ENCODE data around the gene WIZ.
"Not testable (repeated sequence)": the region's sequence is repeated elsewhere in the genome, so short reads cannot be mapped to it uniquely, and the experiment has no call there.

The WIZ gene

DNA sequence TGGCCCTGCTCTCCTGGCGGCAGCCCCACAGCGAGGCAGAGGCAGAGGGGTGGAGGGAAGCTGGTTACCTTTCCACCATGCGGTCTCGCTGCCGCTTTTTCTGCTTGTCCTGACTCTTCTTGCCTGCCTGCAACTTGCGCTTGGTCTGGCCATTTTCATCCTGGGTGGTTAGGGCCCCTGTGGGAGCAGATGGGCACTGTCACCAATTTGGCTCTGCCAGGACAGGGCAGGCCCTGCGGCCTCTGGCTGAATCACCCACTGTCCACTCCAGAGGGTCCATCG lies 50.6 kb downstream of the WIZ start:
- H3K4me3 Mint-ChIP-seq, result no peak overlapping the region

DNA sequence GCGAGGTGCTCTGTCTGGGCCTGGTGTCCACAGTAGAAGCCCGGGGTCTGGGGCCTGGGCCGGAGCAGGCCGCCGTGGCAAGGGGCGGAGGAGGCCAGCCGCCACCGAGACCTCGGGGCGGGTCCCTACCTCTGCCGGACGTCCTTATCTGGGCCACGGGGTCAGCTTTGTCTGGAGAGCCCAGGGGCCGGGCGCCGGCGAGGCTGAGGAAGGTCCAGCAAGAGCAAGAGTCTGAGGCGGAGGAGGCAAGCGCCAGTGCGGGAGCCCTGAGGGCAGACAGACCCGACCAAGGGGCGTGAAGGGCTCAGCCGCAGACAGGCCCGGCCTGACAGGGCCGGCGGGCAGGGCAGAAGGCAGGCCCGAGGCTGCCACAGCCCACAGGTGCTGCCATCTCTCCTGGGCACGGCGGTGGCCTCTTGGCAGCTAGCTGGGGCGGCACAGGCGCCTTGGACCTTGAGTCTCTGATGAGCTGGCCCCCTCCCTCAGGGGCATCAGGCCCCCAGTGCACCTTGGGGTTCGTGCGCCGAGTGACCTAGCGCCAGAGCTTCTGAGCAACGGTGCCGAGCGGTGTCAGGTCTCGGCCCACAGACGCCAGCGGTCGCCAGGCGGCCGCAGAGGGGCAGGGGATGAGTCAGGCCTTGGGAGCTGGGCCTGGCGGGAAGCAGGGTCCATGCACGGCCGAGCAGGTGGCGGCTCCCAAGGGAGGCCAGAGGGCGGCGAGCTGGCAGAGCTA lies 51.1 kb downstream of the WIZ start:
- H3K36me3 Mint-ChIP-seq, result peaks cover 7% of the 10 kb centered on the region
- H3K27me3 Mint-ChIP-seq, result no peaks in the 10 kb centered on the region
- no peaks in the 10 kb centered on the region for H3K9me3 Mint-ChIP-seq (ENCODE audit: low read depth)
- H3K4me3 Mint-ChIP-seq, result no peak overlapping the region
- no peak overlapping the region for H3K27ac Mint-ChIP-seq
- H3K4me1 Mint-ChIP-seq (ENCODE audit: low read depth), result peaks cover 4% of the 10 kb centered on the region

More for the DNA sequence above, 50.6 kb downstream of the WIZ start:
- Mint-ChIP-seq H3K4me1 (ENCODE audit: low read depth) (peaks cover 4% of the 10 kb centered on the region), H3K27me3 (no peaks in the 10 kb centered on the region), H3K36me3 (peaks cover 7% of the 10 kb centered on the region), H3K9me3 (ENCODE audit: low read depth) (no peaks in the 10 kb centered on the region), H3K27ac (no peak overlapping the region)

- no peak overlapping the region for H3K27ac Mint-ChIP-seq
- H3K27me3 Mint-ChIP-seq, result no peaks in the 10 kb centered on the region
- peaks cover 9% of the 10 kb centered on the region for H3K36me3 Mint-ChIP-seq
- H3K4me1 Mint-ChIP-seq (ENCODE audit: low read depth), result peaks cover 6% of the 10 kb centered on the region
- no peak overlapping the region for H3K4me3 Mint-ChIP-seq
- H3K9me3 Mint-ChIP-seq (ENCODE audit: low read depth), result no peaks in the 10 kb centered on the region
These were observed 52.0 kb downstream of the WIZ start for GRCh38 chr19:15397782-15398181.

GRCh38 chr19:15397236-15397635 lies 52.5 kb downstream of the WIZ start:
- H3K4me1 Mint-ChIP-seq (ENCODE audit: low read depth), result peaks cover 6% of the 10 kb centered on the region
- H3K36me3 Mint-ChIP-seq, result peaks cover 9% of the 10 kb centered on the region

GRCh38 chr19:15396436-15396835 lies 53.3 kb downstream of the WIZ start:
- Mint-ChIP-seq H3K27ac (no peak overlapping the region), H3K36me3 (peaks cover 9% of the 10 kb centered on the region), H3K9me3 (ENCODE audit: low read depth) (no peaks in the 10 kb centered on the region), H3K27me3 (no peaks in the 10 kb centered on the region), H3K4me3 (no peak overlapping the region), H3K4me1 (ENCODE audit: low read depth) (peaks cover 6% of the 10 kb centered on the region)

More at GRCh38 chr19:15397236-15397635, 52.5 kb downstream of the WIZ start:
- H3K27ac Mint-ChIP-seq, result no peak overlapping the region
- H3K4me3 Mint-ChIP-seq, result no peak overlapping the region
- H3K27me3 Mint-ChIP-seq, result no peaks in the 10 kb centered on the region
- H3K9me3 Mint-ChIP-seq (ENCODE audit: low read depth), result no peaks in the 10 kb centered on the region

DNA sequence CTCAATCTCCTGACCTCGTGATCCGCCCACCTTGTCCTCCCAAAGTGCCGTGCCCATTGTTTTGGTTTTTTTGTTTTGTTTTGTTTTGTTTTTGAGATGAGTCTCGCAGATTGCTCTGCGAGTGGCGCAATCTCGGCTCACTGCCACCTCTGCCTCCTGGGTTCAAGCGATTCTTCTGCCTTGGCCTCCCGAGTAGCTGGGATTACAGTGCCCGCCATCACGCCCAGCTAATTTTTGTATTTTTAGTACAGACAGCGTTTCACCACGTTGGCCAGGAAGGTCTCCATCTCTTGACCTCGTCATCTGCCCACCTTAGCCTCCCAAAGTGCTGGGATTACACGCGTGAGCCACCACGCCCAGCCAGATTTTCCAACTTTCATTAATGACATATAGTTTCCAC lies 54.5 kb downstream of the WIZ start:
- H3K27me3 Mint-ChIP-seq; H3K27ac Mint-ChIP-seq; H3K4me1 Mint-ChIP-seq (ENCODE audit: low read depth); H3K4me3 Mint-ChIP-seq; H3K36me3 Mint-ChIP-seq; H3K9me3 Mint-ChIP-seq (ENCODE audit: low read depth): not testable (repeated sequence)

DNA sequence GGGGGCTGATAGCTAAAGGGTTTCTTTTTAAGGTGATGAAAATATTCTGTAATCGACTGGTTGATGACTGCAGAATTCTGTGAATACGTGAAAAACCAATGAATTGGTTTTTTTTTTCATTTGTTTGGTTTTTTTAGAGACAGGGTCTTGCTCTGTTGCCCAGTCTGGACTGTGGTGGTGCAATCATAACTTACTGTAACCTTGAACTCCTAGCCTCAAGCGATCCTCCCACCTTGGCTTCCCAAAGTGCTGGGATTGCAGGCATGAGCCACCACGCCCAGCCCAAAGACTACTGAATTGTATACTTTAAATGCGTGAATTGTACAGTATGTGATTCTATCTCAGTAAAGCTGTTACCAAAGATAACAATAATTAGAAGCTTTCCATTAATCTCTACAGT lies 55.3 kb downstream of the WIZ start:
- Mint-ChIP-seq H3K9me3 (ENCODE audit: low read depth) (no peaks in the 10 kb centered on the region), H3K27ac (peak overlapping the region; percentile 52), H3K4me3 (no peak overlapping the region), H3K4me1 (ENCODE audit: low read depth) (peaks cover 9% of the 10 kb centered on the region), H3K36me3 (peaks cover 9% of the 10 kb centered on the region), H3K27me3 (no peaks in the 10 kb centered on the region)

GRCh38 chr19:15393963-15394362 lies 55.8 kb downstream of the WIZ start:
- Mint-ChIP-seq H3K4me1 (ENCODE audit: low read depth) (peaks cover 9% of the 10 kb centered on the region), H3K9me3 (ENCODE audit: low read depth) (no peaks in the 10 kb centered on the region), H3K27ac (peak overlapping the region; percentile 52), H3K4me3 (no peak overlapping the region), H3K27me3 (no peaks in the 10 kb centered on the region), H3K36me3 (peaks cover 9% of the 10 kb centered on the region)

- H3K36me3 Mint-ChIP-seq, result peaks cover 2% of the 10 kb centered on the region
- no peak overlapping the region for H3K4me3 Mint-ChIP-seq
- H3K4me1 Mint-ChIP-seq (ENCODE audit: low read depth), result peaks cover 7% of the 10 kb centered on the region
- H3K27me3 Mint-ChIP-seq, result no peaks in the 10 kb centered on the region
- H3K27ac Mint-ChIP-seq, result peak overlapping the region; percentile 11
- H3K9me3 Mint-ChIP-seq (ENCODE audit: low read depth), result no peaks in the 10 kb centered on the region
These were observed 58.9 kb downstream of the WIZ start for GRCh38 chr19:15390814-15391213.

DNA sequence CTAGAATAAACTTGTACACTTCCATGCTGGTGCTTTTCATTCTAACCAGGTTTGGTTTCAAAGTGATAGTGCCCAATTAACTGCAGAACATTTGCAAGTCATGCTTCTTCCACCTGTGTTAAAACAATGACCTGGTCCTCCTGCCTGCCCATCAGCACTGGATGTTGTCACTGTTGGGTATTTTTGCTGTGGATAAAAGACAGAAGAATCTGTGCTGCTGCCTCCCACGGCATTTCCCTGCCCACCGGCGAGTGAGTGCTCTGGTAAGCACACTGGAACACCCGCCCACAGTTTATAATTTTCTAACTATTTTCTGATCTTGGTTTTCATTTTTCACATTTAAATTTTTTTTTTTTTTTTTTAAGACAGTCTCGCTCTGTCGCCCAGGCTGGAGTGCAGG lies 67.9 kb downstream of the WIZ start:
- no peaks in the 10 kb centered on the region for H3K36me3 Mint-ChIP-seq
- peak overlapping the region; percentile 85 for H3K4me3 Mint-ChIP-seq
- H3K27ac Mint-ChIP-seq, result peak overlapping the region; percentile 72
- no peaks in the 10 kb centered on the region for H3K9me3 Mint-ChIP-seq (ENCODE audit: low read depth)
- peaks cover 27% of the 10 kb centered on the region for H3K4me1 Mint-ChIP-seq (ENCODE audit: low read depth)
- no peaks in the 10 kb centered on the region for H3K27me3 Mint-ChIP-seq

DNA sequence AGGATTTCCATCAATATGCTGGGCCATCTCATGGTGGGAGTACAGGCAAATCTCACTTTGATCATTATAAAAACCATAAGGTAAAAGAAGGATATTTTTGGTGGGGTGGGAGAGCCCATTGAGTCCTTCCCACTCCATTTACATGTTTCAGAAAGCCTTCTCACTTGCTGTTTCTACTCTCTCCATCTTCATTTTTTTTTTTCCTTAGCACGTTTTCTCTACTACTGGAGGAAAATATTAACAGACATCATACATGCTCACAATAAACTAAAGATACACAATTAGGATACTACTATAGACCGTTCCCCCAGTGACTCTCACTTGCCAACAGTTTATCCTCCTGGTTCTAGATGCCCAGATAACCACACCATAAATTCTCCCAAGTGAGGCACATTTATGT lies 68.3 kb downstream of the WIZ start:
- H3K9me3 Mint-ChIP-seq (ENCODE audit: low read depth), result no peaks in the 10 kb centered on the region
- H3K36me3 Mint-ChIP-seq, result no peaks in the 10 kb centered on the region
- H3K27me3 Mint-ChIP-seq, result no peaks in the 10 kb centered on the region
- H3K4me1 Mint-ChIP-seq (ENCODE audit: low read depth), result peaks cover 32% of the 10 kb centered on the region
- peak overlapping the region; percentile 85 for H3K4me3 Mint-ChIP-seq
- peak overlapping the region; percentile 72 for H3K27ac Mint-ChIP-seq

- H3K4me3 Mint-ChIP-seq, result peak overlapping the region; percentile 85
- H3K9me3 Mint-ChIP-seq (ENCODE audit: low read depth), result no peaks in the 10 kb centered on the region
- H3K4me1 Mint-ChIP-seq (ENCODE audit: low read depth), result peaks cover 35% of the 10 kb centered on the region
- H3K27ac Mint-ChIP-seq, result peak overlapping the region; percentile 99
- H3K27me3 Mint-ChIP-seq, result no peaks in the 10 kb centered on the region
- no peaks in the 10 kb centered on the region for H3K36me3 Mint-ChIP-seq
These were observed 69.6 kb downstream of the WIZ start for GRCh38 chr19:15379999-15380647.

DNA sequence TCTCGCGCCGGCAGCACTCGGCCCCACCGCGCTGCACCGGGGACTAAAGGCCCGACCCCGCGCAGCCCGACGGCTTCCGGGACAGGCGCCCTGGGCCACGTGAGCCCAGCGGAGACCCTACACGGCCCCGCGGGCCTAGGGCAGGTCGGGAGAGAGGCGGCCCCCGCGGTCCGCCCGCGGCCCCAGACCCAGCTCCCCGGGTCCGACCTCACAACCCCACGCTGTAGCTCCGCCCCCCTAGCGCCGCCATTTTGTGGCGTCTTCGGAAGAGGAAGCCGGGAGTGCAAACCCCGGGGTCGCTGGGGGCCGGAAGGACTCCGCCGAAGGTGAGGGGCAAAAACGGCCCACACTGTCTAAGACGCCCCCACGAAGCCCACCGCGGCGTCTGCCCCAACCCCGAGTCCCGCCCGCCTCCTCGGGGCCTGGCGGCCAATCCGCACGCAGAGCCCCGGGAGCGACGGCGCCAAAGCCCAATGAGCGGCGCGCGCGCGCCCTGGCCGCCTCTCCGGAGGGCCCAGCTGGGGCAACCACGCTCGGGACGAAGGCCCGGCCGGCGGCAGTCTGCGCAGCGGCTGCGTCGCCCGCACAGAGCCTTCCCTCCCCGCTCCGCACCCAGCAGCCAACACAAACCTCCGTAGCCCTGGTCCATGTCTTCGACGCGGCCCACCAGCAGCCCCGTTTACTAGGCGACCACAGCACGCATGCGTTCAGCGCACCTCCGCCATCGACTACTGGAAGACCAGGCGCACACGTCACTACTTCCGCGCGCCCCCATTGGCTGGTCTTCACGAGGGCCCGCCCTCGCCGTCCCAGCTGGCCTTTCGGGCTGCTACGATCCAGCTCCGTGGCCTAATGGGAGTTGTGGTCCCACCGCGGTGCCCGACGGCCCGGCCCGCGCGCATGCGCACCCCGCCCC lies 70.4 kb downstream of the WIZ start, which contains the start of gene AKAP8:
AKAP8 (minus strand) TSS at position 705 of the 916 bp plus-strand sequence; CDS start at position 649, 56 bp downstream.
- Mint-ChIP-seq H3K4me1 (ENCODE audit: low read depth) (peaks cover 40% of the 10 kb centered on the region), H3K9me3 (ENCODE audit: low read depth) (no peaks in the 10 kb centered on the region), H3K27ac (peak within 1 kb of the TSS; percentile 99), H3K36me3 (no peaks in the 10 kb centered on the region), H3K4me3 (peak within 1 kb of the TSS; percentile 98), H3K27me3 (no peaks in the 10 kb centered on the region)

GRCh38 chr19:15378534-15379082 lies 71.1 kb downstream of the WIZ start:
- Mint-ChIP-seq H3K27ac (peak overlapping the region; percentile 98), H3K27me3 (no peaks in the 10 kb centered on the region), H3K4me3 (peak overlapping the region; percentile 98), H3K36me3 (no peaks in the 10 kb centered on the region), H3K9me3 (ENCODE audit: low read depth) (no peaks in the 10 kb centered on the region), H3K4me1 (ENCODE audit: low read depth) (peaks cover 40% of the 10 kb centered on the region)

Measured in activated naive CD8-positive, alpha-beta T cell (primary cell).